HK-2 (cell line): ENCODE measurements around the gene SMIM45.

Experiments
- DNase-seq: peaks from one replicate; pipeline ENCODE4 v3.0.0-alpha.2; 2018; ENCODE audit not compliant: unreplicated experiment

The SMIM45 gene

GRCh38 chr22:41915786-41916493 lies 36.0 kb upstream of the SMIM45 start:
- DNase-seq, result no peak

DNA sequence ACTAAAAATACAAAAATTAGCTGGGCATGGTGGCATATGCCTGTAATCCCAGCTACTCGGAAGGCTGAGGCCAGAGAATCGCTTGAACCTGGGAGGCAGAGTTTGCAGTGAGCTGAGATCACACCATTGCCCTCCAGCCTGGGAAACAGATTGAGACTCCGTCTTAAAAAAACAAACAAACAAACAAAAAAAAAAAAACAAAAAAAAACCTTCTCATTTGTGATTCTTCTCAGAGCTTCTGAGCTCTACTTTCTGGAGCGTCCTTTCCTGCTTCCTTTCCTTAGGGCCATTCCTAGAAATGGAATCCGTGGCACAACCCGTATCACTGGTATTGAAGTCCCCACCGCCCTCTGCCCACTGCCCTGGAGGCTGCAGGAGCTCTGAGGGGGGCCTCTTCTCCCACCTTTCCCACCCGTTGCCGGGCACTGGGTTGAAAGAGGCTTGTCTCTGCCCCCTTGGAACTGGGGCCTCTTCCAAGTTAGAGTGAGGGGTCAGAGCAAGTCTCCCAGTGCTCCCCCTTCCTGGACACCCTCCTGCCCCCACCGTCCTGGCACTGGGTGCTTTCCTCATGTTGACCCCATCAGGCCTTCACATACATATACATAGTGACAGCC lies 35.1 kb upstream of the SMIM45 start:
- no peak for DNase-seq

DNA sequence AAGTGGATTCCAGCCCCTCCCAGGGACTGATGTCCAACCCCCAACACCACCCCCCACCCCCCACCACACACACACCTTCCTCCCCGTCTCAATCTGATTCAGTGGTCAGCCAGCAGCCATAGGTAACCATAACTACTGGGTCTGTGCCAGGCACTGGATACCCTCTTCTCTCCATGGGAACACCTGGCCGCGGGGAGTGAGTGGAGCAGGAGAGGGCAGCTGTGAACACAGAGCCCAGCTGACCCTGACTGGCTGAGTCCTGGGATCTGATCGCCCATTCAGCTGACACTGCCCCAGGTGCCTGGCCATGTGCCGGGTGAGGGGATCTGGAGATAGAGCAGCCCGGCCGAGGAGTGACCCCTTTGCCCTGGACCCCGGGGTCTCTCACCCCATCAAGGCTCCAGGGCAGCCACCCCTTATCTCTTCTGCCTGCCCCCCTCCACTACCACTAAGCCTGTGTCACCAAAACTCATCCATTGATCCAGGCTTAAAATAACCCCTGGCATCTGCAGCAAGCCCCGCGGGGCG lies 34.5 kb upstream of the SMIM45 start:
- DNase-seq, result no peak

DNA sequence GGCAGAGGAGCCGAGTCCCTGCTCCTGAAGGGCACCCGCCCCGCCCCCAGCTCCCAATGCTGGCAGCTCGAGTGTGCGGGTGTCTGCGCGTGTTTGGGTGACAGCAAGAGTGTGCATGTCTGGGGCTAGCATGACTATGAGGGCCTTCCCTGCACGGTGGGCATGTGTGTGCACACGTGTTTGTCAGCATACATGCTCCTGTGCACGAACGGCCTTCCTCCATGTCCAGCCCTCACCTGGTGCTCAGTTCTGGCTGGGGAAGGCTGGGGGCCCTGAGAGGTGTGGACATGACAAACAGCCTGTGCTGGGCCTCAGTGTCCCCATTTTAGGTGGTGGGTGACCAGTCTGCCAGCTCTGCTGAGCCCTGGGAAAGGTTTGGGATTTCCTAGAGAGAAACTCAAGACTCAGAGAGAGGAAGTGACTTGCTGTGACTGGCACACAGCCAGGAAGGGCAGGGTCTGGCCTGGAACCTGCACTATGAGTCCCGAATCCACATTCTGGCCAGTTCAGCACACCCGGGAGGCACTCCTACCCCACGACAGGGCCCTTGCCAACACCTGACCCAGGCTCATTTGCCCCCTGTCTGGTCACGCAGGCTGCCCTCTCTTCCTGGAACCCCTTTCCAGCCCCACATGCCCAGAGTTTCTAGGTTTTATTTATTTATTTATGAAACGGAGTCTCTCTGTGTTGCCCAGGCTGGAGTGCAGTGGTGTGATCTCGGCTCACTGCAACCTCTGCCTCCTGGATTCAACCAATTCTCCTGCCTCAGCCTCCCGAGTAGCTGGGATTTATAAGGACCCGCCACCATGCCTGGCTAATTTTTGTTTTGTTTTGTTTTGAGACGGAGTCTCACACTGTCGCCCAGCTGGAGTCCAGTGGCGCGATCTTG lies 33.8 kb upstream of the SMIM45 start:
- peak; percentile 50 for DNase-seq

DNA sequence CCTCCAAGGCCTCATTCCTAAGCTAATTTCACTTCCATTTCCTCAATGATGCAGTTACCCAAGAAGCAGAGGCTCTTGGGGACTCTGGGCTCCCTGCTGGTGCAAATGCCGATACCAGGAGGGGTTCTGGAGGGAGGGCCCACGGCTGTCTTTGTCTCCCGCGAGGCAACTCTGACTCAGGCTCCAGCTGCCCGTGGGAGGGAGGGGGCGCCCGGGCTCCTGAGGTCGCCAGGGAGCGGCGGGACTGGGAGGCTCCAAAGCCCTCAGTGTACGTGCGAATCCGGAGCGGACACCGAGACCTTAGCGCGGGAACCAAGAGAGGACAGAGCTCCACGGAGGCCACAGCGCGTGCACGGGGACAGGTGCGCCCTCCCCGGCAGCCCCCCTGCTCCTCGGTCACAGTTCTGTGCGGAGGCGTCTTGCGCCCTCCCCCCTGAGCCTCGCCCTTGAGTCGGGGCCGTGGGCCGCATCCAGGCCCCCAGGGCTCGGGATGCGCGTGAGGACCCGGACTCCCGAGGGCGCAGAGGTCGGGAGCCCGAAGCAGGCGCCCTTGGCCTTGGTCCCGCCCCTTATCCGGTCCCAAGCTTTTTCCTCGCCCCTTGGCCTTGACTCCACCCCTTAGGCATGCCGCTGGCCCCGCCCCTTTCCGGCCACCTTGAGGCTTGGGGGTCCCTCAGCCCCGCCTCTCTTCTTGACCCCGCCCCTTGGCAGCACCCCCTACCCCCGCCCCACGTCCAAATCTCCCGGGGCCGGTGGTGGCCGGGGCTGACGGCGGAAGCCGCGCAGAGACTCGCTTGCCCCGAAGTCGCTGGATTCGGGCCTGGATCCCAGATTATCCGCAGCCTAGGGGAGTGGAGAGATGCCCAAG lies 32.4 kb upstream of the SMIM45 start:
- no peak for DNase-seq

DNA sequence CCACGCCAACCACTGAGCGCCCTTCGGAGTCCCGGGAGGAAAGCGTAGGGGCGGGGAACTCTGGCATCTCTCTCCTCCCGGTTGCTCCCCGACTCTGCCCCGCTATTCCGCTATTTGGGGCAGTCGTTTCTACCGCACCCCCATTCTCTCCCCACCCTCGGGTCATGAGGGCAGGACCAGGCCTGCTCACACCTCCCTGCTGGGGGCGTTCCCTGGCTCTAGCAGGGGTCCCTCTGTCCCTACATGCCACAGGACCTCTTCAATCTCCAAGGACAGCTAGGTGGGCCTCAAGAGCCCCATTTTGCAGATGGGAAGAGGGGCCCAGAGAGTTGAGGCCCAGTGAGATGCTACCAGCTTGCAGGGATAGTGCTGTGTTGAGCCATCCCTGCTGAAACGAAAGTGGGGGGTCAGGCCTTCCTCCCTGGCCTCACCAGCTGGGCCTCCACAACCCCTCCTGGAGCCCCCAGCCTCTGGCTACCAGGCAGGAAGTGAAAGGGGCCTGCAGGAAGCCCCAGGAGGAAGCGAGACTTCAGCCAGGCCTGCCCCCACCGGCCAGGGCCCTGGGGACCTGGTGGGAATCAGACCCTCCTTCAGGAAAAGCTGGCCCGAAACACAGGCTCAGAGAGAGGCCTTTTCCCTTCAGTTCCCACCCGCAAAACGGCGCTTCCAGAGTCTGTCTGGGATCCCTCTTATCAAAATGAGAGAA lies 31.5 kb upstream of the SMIM45 start:
- no peak for DNase-seq

DNA sequence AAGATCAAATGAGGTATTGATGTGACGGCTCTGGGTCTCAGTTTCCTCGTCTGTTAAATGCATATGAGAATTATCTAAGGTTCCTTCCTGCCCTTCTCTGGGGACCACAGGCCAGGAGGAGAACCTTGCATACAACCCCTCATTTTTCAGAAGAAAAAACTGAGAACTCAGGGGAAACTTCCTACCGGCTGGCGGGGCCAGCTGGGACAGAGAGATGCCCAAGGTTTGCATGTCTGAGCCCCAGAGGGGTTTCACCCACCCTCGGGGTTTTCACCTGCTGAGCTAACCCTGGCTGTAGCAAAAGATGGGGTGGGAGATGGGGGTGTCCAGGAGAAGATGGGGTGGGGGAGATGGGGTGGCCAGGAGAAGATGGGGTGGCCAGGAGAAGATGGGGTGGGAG lies 29.6 kb upstream of the SMIM45 start:
- DNase-seq, result no peak

- no peak for DNase-seq
Observed at GRCh38 chr22:41922940-41923594, 28.9 kb upstream of the SMIM45 start.

DNA sequence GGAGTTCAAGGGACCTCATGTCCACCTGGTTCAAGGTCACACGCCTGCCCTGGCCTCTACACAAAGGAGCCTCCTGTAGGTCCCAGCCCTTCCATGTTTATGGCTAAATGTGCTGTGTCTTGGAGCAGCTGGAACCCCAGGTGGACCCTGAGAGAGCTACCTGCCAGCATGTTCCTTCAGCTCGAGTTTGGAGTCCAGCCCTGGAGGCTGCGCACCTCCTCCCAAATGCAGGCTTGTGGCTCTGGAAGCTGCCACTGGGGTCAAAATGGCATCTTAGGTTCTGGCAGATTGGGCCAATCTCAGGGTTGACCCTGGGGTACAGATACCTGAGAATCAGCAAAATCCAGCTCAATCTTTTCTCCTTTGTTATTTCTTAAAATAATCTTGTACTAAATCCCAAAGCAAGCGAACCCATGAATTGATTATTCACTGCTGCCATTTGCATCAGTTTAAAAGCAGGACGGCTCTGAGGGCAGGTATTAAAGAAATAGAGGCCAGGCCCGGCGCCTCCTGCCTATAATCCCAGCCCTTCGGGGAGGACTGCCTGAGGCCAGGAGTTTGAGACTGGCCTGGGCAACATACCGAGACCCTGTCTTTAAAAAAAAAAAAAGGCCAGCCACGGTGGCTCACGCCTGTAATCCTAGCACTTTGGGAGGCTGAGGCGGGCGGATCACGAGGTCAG lies 28.2 kb upstream of the SMIM45 start:
- no peak for DNase-seq

DNA sequence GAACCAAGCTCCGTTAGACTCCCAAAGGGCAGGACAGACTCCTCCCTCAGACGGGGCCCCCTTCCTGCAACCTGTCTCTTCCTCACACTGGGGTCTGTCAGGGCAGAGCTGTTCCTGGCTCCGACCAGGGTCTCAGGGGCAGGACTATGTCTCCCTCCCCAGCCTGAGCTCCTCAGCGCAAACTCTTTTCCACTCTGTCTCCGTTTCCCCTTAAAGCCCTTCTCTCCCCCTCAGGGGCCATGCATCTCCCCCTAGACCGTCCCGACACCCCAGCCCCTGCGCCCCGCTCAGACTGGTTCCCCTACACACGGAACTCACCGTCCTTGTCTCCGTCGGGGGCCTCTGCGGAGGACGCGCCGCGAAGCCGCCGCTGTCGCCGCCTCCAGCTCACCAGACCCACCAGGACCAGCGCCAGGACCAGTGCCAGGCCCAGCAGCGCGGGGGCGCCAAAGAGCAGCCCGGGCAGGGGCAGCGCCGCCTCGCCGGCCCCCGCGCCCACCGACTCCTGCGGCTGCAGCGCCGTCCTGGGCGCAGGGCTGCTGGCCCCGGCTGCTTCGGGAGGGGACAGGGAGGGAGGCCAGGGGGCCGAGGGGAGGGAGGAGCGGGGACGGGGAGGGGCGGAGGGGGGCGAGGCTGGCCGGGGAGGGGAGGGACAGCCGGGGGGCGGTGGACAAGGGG lies 26.0 kb upstream of the SMIM45 start:
- DNase-seq, result peak; percentile 55

DNA sequence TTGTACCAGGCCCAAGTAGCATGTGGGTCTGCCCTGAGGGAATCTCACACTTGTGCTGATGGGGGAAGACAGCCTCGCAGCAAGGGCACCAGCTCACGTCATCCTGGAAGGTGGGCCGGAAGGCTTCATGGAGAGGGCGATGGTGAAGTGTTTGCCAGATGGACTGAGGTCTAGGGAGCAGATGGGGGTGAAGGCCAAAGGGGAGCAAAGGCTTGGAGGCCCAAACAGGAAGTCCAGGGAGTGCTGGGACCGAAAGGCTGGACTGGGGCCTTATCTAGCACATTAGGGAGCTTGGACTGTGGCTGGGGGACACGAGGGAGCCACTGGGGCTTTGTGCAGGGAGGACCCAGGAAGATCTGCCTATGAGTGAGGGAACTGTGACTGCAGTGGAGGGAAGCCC lies 24.1 kb upstream of the SMIM45 start:
- no peak for DNase-seq

- DNase-seq, result no peak
Observed at GRCh38 chr22:41928593-41929417, 23.1 kb upstream of the SMIM45 start.

- no peak for DNase-seq
Observed at GRCh38 chr22:41929418-41929810, 22.5 kb upstream of the SMIM45 start.

- DNase-seq, result no peak
Observed at GRCh38 chr22:41931701-41932269, 20.2 kb upstream of the SMIM45 start.

DNA sequence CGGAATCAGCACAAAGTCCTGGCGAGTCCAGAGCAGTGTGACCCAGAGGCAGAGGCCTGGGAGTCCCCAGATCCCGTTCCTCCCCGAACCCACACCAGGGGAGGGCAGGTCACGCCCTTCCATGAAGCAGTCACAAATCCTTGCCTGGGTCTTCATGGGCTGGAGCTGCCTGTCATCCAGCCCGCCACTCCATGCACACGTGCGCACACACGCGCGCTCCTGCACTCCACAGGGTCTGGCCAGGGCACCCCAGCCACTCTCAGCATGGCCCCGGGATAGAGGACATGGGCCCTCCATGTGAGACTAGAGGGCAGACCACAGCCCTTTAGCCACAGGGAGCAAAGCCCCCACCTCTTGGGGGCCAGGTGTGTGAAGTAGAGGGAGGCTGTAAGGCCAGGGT lies 19.6 kb upstream of the SMIM45 start:
- DNase-seq, result no peak

GRCh38 chr22:41933411-41934177 lies 18.4 kb upstream of the SMIM45 start:
- DNase-seq, result no peak
